HepG2 (cell line): Measurements from ENCODE around the gene CCNG1. TPM values are rescaled to one million over a fixed set of nuclear protein-coding genes. Genes with fewer than 3 reads are reported as not detected.
A peak's percentile ranks its signal among the peaks of the same experiment; 100 is the strongest.

Source experiments
- ATF1 ChIP-seq: IDR thresholded peaks from 2 replicates; pipeline ENCODE4 v1.6.1; 2016; ENCODE audit warnings: mild to moderate bottlenecking, control low read depth
- HOXA7 ChIP-seq: sonication (generic); formaldehyde crosslinking; IDR thresholded peaks from 2 replicates; pipeline ENCODE4 v1.8.1; 2022; ENCODE audit warnings: mild to moderate bottlenecking, missing genetic modification reagents, moderate library complexity
- HOXA9 ChIP-seq: sonication (generic); formaldehyde crosslinking; IDR thresholded peaks from 2 replicates; pipeline ENCODE4 v1.8.1; 2022; ENCODE audit warnings: missing genetic modification reagents, mild to moderate bottlenecking, moderate library complexity, borderline replicate concordance
- KMT2A ChIP-seq: sonication (generic); formaldehyde crosslinking; IDR thresholded peaks from 2 replicates; pipeline ENCODE4 v1.4.0; 2020; ENCODE audit warnings: missing genetic modification reagents
- NFIC ChIP-seq: IDR thresholded peaks from 2 replicates; pipeline ENCODE4 v1.6.1; 2012; ENCODE audit warnings: mild to moderate bottlenecking, low read length, inconsistent platforms
- PHF21A ChIP-seq: sonication (generic); formaldehyde crosslinking; IDR thresholded peaks from 2 replicates; pipeline ENCODE4 v1.5.0; 2020; ENCODE audit warnings: mild to moderate bottlenecking, missing genetic modification reagents
- SNAPC2 ChIP-seq: sonication (generic); formaldehyde crosslinking; IDR thresholded peaks from 2 replicates; pipeline ENCODE4 v1.8.1; 2022; ENCODE audit warnings: mild to moderate bottlenecking, missing genetic modification reagents
- SYNCRIP ChIP-seq: fragments of 200-400 bp; formaldehyde crosslinking; IDR thresholded peaks from 2 replicates; pipeline ENCODE4 v1.6.1; 2018; ENCODE audit warnings: mild to moderate bottlenecking, low read depth, low read length; ENCODE audit not compliant: insufficient read depth
- ZNF605 ChIP-seq: sonication (generic); formaldehyde crosslinking; IDR thresholded peaks from 2 replicates; pipeline ENCODE4 v1.8.0; 2022; ENCODE audit warnings: mild to moderate bottlenecking, missing genetic modification reagents
- ZNF772 ChIP-seq: sonication (generic); formaldehyde crosslinking; IDR thresholded peaks from 2 replicates; pipeline ENCODE4 v1.5.0; 2020; ENCODE audit warnings: mild to moderate bottlenecking, missing genetic modification reagents
- ZSCAN25 ChIP-seq: sonication (generic); formaldehyde crosslinking; IDR thresholded peaks from 2 replicates; pipeline ENCODE4 v1.8.0; 2022; ENCODE audit warnings: mild to moderate bottlenecking, missing genetic modification reagents
- polyA plus RNA-seq, 8 experiments: library from polyadenylated mRNA; depleted of rRNA in 3 of 8; stranded (reverse) in 7 of 8; unstranded in 1 of 8; fragments of >200 nt; fragmentation: Illumina TruSeq in 4 of 8; extraction: Trizol in 4 of 8; gene quantifications; 2 replicates each; pipeline versions ENCODE4 v1.2.1 to v1.2.3, GENCODE V29; 2011 to 2016; ENCODE audit warnings: low read depth in 4 of 8, missing spikeins in 1 of 8, mixed read lengths in 1 of 8; ENCODE audit not compliant: insufficient read depth in 1 of 8
- total RNA-seq, 5 experiments: library from RNA; depleted of rRNA; stranded (reverse); fragments of >200 nt; fragmentation: Illumina TruSeq; extraction: Trizol; gene quantifications; 2 replicates each; pipeline ENCODE4 v1.2.3, GENCODE V29; 2016; ENCODE audit warnings: low read depth in 1 of 5
- TF ChIP-seq, protein P1 (sequence below): sonication (generic); formaldehyde crosslinking; IDR thresholded peaks from 2 replicates; pipeline ENCODE4 v1.8.0; 2022; ENCODE audit warnings: low read depth, missing genetic modification reagents
- TF ChIP-seq, protein P2 (sequence below): sonication (generic); formaldehyde crosslinking; IDR thresholded peaks from 2 replicates; pipeline ENCODE4 v1.5.0; 2020; ENCODE audit warnings: missing genetic modification reagents
- TF ChIP-seq, protein P3 (sequence below): IDR thresholded peaks from 2 replicates; pipeline ENCODE4 v1.6.1; 2016; ENCODE audit warnings: missing genetic modification reagents, missing compliant biosample characterization
- TF ChIP-seq, protein P4 (sequence below): sonication (generic); formaldehyde crosslinking; IDR thresholded peaks from 2 replicates; pipeline ENCODE4 v1.4.0; 2020; ENCODE audit warnings: missing genetic modification reagents, borderline replicate concordance
- TF ChIP-seq, protein P5 (sequence below): sonication (generic); formaldehyde crosslinking; IDR thresholded peaks from 2 replicates; pipeline ENCODE4 v1.8.1; 2022; ENCODE audit warnings: low read depth, mild to moderate bottlenecking, missing genetic modification reagents
- TF ChIP-seq, protein P6 (sequence below): sonication (generic); formaldehyde crosslinking; IDR thresholded peaks from 2 replicates; pipeline ENCODE4 v1.8.1; 2022; ENCODE audit warnings: mild to moderate bottlenecking, missing genetic modification reagents

The CCNG1 gene
- total and polyA plus RNA-seq, 2 of the 13 experiments (the other 11 are each of a cell fraction or from before 2014, with no cell fraction given), result 181 to 353 TPM

DNA sequence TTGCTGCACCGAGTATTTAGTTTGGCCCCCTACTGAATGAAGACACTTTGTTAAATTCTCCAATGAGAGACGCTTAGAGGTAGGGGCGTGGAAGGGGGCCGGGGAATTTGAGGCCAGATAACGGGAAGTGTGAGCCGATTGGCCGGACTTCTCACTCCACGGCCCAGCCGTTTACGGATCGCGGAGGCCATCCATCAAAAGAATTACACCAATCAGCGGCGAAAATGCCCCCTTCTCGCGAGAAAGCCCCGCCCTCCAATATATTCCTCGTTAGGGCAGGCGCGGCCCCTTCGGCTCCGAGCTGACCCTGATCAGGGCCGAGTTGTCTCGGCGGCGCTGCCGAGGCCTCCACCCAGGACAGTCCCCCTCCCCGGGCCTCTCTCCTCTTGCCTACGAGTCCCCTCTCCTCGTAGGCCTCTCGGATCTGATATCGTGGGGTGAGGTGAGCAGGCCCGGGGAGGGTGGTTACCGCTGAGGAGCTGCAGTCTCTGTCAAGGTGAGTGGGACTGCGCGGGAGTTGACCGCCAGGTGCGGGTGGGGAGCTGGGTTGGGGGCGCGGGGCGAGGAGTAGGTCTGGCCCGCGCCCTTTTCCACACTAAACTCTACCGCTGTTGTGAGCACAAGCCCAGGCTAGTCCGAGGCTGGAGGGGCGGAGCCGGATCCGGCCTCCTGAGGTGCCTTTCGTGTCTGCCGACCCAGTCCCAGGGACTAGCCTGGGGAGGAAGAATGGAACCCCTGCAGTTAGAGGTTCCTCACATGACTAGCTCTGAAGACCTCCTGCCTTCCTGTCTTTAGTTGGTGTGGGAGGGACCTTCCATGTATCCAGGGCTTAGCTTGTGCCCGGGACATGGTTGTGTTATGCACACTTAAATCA lies at the start of gene CCNG1 (continued):
- TF ChIP-seq, protein P1, sequence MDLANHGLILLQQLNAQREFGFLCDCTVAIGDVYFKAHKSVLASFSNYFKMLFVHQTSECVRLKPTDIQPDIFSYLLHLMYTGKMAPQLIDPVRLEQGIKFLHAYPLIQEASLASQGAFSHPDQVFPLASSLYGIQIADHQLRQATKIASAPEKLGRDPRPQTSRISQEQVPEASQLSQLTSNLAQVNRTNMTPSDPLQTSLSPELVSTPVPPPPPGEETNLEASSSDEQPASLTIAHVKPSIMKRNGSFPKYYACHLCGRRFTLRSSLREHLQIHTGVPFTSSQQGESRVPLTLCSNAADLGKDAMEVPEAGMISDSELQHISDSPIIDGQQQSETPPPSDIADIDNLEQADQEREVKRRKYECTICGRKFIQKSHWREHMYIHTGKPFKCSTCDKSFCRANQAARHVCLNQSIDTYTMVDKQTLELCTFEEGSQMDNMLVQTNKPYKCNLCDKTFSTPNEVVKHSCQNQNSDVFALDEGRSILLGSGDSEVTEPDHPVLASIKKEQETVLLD (CRISPR knock-in tag), result no peak
- TF ChIP-seq PHF21A (CRISPR knock-in tag) (peak; percentile 85), NFIC (peak; percentile 52), ZNF772 (no peak; the same call in 1 of the 2 replicates), KMT2A (CRISPR knock-in tag) (peak; percentile 87), HOXA7 (CRISPR knock-in tag) (no peak), SNAPC2 (CRISPR knock-in tag) (peak; percentile 40; the same call in 1 of the 2 replicates), SYNCRIP (no peak), ZSCAN25 (no peak), ATF1 (CRISPR knock-in tag) (peak; percentile 74), ZNF605 (CRISPR knock-in tag) (peak; percentile 86), HOXA9 (CRISPR knock-in tag) (peak; percentile 44; the same call in 1 of the 2 replicates)
- TF ChIP-seq, protein P2, sequence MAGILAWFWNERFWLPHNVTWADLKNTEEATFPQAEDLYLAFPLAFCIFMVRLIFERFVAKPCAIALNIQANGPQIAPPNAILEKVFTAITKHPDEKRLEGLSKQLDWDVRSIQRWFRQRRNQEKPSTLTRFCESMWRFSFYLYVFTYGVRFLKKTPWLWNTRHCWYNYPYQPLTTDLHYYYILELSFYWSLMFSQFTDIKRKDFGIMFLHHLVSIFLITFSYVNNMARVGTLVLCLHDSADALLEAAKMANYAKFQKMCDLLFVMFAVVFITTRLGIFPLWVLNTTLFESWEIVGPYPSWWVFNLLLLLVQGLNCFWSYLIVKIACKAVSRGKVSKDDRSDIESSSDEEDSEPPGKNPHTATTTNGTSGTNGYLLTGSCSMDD (CRISPR knock-in tag), result no peak
- TF ChIP-seq, protein P3, sequence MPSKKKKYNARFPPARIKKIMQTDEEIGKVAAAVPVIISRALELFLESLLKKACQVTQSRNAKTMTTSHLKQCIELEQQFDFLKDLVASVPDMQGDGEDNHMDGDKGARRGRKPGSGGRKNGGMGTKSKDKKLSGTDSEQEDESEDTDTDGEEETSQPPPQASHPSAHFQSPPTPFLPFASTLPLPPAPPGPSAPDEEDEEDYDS, result peak; percentile 100
- TF ChIP-seq, protein P4, sequence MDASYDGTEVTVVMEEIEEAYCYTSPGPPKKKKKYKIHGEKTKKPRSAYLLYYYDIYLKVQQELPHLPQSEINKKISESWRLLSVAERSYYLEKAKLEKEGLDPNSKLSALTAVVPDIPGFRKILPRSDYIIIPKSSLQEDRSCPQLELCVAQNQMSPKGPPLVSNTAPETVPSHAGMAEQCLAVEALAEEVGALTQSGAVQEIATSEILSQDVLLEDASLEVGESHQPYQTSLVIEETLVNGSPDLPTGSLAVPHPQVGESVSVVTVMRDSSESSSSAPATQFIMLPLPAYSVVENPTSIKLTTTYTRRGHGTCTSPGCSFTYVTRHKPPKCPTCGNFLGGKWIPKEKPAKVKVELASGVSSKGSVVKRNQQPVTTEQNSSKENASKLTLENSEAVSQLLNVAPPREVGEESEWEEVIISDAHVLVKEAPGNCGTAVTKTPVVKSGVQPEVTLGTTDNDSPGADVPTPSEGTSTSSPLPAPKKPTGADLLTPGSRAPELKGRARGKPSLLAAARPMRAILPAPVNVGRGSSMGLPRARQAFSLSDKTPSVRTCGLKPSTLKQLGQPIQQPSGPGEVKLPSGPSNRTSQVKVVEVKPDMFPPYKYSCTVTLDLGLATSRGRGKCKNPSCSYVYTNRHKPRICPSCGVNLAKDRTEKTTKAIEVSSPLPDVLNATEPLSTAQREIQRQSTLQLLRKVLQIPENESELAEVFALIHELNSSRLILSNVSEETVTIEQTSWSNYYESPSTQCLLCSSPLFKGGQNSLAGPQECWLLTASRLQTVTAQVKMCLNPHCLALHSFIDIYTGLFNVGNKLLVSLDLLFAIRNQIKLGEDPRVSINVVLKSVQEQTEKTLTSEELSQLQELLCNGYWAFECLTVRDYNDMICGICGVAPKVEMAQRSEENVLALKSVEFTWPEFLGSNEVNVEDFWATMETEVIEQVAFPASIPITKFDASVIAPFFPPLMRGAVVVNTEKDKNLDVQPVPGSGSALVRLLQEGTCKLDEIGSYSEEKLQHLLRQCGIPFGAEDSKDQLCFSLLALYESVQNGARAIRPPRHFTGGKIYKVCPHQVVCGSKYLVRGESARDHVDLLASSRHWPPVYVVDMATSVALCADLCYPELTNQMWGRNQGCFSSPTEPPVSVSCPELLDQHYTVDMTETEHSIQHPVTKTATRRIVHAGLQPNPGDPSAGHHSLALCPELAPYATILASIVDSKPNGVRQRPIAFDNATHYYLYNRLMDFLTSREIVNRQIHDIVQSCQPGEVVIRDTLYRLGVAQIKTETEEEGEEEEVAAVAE, result 0 out of 2 replicates have a peak, but pooled peaks have one; percentile 30
- TF ChIP-seq, protein P5, sequence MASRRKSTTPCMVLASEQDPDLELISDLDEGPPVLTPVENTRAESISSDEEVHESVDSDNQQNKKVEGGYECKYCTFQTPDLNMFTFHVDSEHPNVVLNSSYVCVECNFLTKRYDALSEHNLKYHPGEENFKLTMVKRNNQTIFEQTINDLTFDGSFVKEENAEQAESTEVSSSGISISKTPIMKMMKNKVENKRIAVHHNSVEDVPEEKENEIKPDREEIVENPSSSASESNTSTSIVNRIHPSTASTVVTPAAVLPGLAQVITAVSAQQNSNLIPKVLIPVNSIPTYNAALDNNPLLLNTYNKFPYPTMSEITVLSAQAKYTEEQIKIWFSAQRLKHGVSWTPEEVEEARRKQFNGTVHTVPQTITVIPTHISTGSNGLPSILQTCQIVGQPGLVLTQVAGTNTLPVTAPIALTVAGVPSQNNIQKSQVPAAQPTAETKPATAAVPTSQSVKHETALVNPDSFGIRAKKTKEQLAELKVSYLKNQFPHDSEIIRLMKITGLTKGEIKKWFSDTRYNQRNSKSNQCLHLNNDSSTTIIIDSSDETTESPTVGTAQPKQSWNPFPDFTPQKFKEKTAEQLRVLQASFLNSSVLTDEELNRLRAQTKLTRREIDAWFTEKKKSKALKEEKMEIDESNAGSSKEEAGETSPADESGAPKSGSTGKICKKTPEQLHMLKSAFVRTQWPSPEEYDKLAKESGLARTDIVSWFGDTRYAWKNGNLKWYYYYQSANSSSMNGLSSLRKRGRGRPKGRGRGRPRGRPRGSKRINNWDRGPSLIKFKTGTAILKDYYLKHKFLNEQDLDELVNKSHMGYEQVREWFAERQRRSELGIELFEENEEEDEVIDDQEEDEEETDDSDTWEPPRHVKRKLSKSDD (CRISPR knock-in tag), result no peak
- TF ChIP-seq, protein P6, sequence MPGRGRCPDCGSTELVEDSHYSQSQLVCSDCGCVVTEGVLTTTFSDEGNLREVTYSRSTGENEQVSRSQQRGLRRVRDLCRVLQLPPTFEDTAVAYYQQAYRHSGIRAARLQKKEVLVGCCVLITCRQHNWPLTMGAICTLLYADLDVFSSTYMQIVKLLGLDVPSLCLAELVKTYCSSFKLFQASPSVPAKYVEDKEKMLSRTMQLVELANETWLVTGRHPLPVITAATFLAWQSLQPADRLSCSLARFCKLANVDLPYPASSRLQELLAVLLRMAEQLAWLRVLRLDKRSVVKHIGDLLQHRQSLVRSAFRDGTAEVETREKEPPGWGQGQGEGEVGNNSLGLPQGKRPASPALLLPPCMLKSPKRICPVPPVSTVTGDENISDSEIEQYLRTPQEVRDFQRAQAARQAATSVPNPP, result 0 out of 2 replicates have a peak, but pooled peaks have one; percentile 23
